ENCODE results near the gene IMPA2.

DNA sequence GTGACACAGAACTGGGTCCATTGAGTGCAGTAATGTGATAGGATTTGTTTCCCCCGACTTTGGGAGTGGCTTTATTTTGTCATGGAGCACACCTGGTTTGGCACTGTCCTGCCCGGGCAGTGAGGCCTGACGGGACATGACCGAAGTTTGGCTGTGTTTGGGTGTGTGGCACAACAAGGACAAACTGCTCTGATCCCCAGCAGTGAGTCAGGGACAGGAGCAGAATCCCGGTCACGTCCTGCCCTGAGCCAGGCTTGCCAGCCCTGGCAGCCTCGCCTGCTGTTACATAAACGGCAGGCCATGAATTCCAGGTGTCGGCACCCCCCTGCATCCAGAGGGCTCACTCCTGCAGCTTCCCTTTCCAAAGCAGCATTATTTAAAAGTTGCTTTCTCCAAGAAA is 45.7 kb downstream of the IMPA2 start:
- TF ChIP-seq POLR2AphosphoS5 (IDR thresholded peaks at IDR 0.05; ENCODE audit: low read depth, low read length) (no peak), CBX8 (IDR thresholded peaks at IDR 0.05; ENCODE audit: borderline replicate concordance, low read depth, low read length) (no peak)

All from H1 (cell line).